NCI-H526 treated with DMSO at 0.1 percent for 48 hours (cell line): ENCODE data around the gene PPM1N.

Experiments
- DNase-seq: peaks from one replicate; lab custom pipeline; 2025; lab: John Stamatoyannopoulos, UW

Gene PPM1N

GRCh38 chr19:45542234-45542668 lies 44.0 kb downstream of the PPM1N start:
- DNase-seq: no peak

- DNase-seq: no peak
Measured at GRCh38 chr19:45547211-45547770, 49.0 kb downstream of the PPM1N start.

GRCh38 chr19:45547965-45548609 lies 49.8 kb downstream of the PPM1N start:
- no peak for DNase-seq
